Stimulated activated CD4-positive, alpha-beta T cell treated with anti-CD3 and anti-CD28 coated beads, Interleukin-4, amount 100 ng/mL, for 1 hour (primary cell): Measurements from ENCODE around the gene CSF2.
"Not testable (repeated sequence)": the region's sequence is repeated elsewhere in the genome, so short reads cannot be mapped to it uniquely, and the experiment has no call there.

Experiments
- DNase-seq: peaks from one replicate; pipeline ENCODE4 v3.0.0-alpha.2; 2020

Gene CSF2

DNA sequence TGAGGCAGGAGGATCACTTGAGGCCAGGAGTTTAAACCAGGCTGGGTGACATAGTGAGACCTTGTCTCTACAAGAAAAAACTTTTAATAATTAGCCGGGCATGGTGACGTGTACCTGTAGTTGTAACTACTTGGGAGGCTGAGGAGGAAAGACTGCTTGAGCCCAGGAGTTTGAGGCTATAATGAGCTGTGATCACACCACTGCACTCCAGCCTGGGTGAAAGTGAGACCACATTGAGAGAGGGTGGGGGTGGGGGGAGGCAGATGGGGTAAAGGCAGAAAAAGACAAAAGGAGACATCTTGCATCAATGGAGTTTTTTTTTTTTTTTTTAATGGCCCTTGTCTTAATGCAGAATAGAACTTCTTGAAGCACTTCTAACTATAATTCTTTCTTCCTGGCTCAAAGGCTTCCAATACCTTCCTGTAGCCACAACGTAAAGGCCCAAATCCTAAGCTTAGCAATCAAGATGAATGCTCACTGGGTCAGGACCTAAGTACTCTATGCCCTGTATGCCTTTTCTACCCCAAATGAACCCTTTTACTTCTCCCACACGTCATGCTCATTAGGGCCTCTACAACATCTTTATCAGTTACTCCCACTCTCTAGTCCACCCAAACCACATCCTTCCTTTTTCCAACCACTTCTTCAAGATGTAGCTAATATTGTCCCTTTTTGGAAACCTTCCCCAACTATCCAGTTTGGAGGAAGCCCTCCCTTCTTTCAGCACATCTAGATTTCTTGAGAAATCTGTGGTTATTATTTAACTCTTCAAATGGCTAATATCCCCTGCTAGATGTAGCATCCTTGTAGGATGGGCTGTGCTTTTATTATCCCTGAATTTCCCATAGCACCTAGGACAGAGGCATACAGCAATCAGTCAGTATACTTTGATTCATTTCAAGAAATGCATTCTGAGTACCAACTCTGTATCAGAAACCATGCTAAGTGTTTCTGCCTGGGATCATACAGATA lies 40.8 kb downstream of the CSF2 start:
- DNase-seq = no peak

DNA sequence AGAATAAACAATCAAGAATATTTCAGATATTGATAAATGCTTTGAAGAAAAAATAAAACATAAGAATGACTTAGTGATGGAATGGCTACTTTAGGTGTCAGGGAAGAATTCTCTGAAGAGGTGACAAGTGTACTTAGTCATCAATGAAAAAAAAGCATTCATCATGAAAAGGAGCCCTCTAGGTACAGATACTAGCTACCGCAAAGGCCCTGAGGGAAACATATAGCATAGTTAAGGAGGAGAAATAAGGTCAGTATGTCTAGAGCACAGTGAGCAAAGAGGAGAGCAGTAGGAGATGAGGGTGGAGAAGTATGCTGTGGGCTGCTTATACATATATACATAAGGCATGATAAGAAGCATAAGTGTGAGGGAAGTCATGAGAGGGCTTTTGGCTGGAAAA lies 41.8 kb downstream of the CSF2 start:
- no peak for DNase-seq

DNA sequence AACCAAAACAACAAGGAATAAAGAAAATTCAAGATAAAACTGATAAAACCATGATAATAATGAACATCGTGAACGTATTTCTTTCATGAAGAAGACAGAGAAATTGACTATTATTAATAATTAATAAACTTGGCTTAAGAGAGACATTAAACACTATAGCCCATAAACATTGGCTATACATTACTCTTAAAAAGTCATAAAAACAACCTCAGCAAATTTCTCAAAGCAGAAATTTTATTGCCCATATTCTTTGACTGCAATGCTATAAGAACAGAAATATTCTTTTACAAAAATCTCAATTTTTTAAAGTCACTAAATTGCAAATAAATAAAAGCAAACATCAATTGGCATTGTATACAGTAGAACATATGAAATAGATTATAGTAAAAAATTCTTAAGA lies 42.5 kb downstream of the CSF2 start:
- no peak for DNase-seq

DNA sequence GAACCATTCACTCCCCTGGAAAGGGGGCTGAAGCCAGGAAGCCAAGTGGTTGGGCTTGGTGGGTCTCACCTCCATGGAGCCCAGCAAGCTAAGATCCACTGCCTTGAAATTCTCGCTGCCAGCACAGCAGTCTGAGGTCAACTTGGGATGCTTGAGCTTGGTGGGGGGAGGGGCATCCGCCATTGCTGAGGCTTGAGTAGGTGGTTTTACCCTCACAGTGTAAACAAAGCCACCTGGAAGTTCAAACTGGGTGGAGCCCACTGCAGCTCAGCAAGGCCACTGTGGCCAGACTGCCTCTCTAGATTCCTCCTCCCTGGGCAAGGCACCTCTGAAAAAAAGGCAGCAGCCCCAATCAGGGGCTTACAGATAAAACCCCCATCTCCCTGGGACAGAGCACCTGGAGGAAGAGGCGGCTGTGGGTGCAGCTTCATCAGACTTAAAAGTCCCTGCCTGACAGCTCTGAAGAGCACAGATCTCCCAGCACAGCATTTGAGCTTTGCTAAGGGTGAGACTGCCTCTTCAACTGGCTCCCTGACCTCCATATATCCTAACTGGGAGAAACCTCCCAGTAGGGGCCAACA lies 43.4 kb downstream of the CSF2 start:
- DNase-seq = not testable (repeated sequence)

- DNase-seq = not testable (repeated sequence)
Observed at GRCh38 chr5:132120717-132121116, 47.1 kb downstream of the CSF2 start.

- DNase-seq = not testable (repeated sequence)
Observed at GRCh38 chr5:132122971-132123370, 49.4 kb downstream of the CSF2 start.

DNA sequence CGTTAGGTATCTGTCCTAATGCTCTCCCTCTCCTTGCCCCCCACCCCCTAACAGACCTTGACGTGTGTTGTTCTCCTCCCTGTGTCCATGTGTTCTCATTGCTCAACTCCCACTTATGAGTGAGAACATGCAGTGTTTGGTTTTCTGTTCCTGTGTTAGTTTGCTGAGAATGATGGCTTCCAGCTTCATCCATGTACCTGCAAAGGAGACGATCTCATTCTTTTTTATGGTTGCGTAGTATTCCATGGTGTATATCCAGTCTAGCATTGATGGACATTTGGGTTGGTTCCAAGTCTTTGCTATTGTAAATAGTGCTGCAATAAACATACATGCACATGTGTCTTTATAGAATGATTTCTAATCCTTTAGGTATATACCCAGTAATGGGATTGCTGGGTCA lies 50.0 kb downstream of the CSF2 start:
- not testable (repeated sequence) for DNase-seq
